ENCODE measurements around the gene TMEM59L. TPM values are rescaled to one million over a fixed set of nuclear protein-coding genes. Genes with fewer than 3 reads are reported as not detected.
"Not testable (repeated sequence)": the region's sequence is repeated elsewhere in the genome, so short reads cannot be mapped to it uniquely, and the experiment has no call there.

Gene TMEM59L
- total and polyA plus RNA-seq, 12 donors, result 0.89 to 14.5 (median 5.4) TPM

GRCh38 chr19:18591735-18592385 is 20.8 kb upstream of the TMEM59L start:
- peaks cover 10 to 40% of the 10 kb centered on the region in 2 donors for H3K4me1 ChIP-seq (replicated peaks in 1 of 2)
- no peak overlapping the region for H3K27ac ChIP-seq

GRCh38 chr19:18592732-18593131 is 19.9 kb upstream of the TMEM59L start:
- H3K9me3 ChIP-seq (replicated peaks in 1 of 3); H3K36me3 ChIP-seq (replicated peaks in 1 of 2); H3K27me3 ChIP-seq; H3K4me3 ChIP-seq; H3K27ac ChIP-seq: not testable (repeated sequence)
- WGBS, 4 donors, result 68 to 76% (median 71%) methylated on average over 4 to 5 of the region's 5 CpGs
- H3K4me1 ChIP-seq (replicated peaks in 1 of 2), result peaks cover 10 to 41% of the 10 kb centered on the region in 2 donors
- peak in 1 of 7 donors; percentile 41 for DNase-seq
- intact Hi-C loops (cut with DNase I), result loop anchor here (5.0 to 10.0 kb wide), 3 partner anchors 138 to 255 kb away; no protein-coding TSS in a partner anchor

More at GRCh38 chr19:18591735-18592385, 20.8 kb upstream of the TMEM59L start:
- intact Hi-C loops (cut with DNase I), result loop anchor here (5.0 to 10.0 kb wide), 3 partner anchors 137 to 255 kb away; no protein-coding TSS in a partner anchor
- H3K36me3 ChIP-seq (replicated peaks in 1 of 2), result peaks cover 0 to 4% of the 10 kb centered on the region in 2 donors
- no peak for TF ChIP-seq POLR2A (IDR thresholded peaks at IDR 0.05)
- TF ChIP-seq CTCF (IDR thresholded peaks at IDR 0.05), result no peak
- no peak for DNase-seq
- WGBS, 4 donors, result 94 to 96% (median 95%) methylated on average over 21 to 22 of the region's 22 CpGs
- H3K9me3 ChIP-seq (replicated peaks in 1 of 3), result no peaks in the 10 kb centered on the region
- H3K27me3 ChIP-seq, result no peaks in the 10 kb centered on the region
- H3K4me3 ChIP-seq, result no peak overlapping the region

GRCh38 chr19:18593367-18594095 is 19.1 kb upstream of the TMEM59L start:
- 35 to 43% (median 39%) methylated on average over 17 to 25 of the region's 25 CpGs for WGBS, 4 donors
- Histone ChIP-seq H3K36me3 (replicated peaks in 1 of 2) (peaks cover 0 to 4% of the 10 kb centered on the region in 2 donors), H3K4me1 (replicated peaks in 1 of 2) (peaks cover 10 to 33% of the 10 kb centered on the region in 2 donors), H3K27me3 (no peaks in the 10 kb centered on the region), H3K9me3 (replicated peaks in 1 of 3) (no peaks in the 10 kb centered on the region), H3K4me3 (peak overlapping the region in 1 of 4 donors; percentile 41), H3K27ac (peak overlapping the region in 1 of 5 donors; percentile 3)
- TF ChIP-seq CTCF (IDR thresholded peaks at IDR 0.05) (no peak), POLR2A (IDR thresholded peaks at IDR 0.05) (no peak)
- peak in 2 of 7 donors; percentile 45 to 64 for DNase-seq
- intact Hi-C loops (cut with DNase I), result loop anchor here (5.0 to 10.0 kb wide), 3 partner anchors 139 to 254 kb away; no protein-coding TSS in a partner anchor

GRCh38 chr19:18594096-18594823 is 18.4 kb upstream of the TMEM59L start:
- intact Hi-C loops (cut with DNase I), result loop anchor here (5.0 to 10.0 kb wide), 3 partner anchors 139 to 253 kb away; no protein-coding TSS in a partner anchor
- TF ChIP-seq POLR2A (IDR thresholded peaks at IDR 0.05) (no peak), CTCF (IDR thresholded peaks at IDR 0.05) (peak; percentile 36 to 91 (median 74))

More at GRCh38 chr19:18594096-18594823, 18.4 kb upstream of the TMEM59L start:
- peak; percentile 73 to 85 (median 76) for DNase-seq
- Histone ChIP-seq H3K27me3 (no peaks in the 10 kb centered on the region), H3K4me3 (peak overlapping the region in 1 of 4 donors; percentile 41), H3K36me3 (replicated peaks in 1 of 2) (peaks cover 0 to 4% of the 10 kb centered on the region in 2 donors), H3K9me3 (replicated peaks in 1 of 3) (no peaks in the 10 kb centered on the region), H3K4me1 (replicated peaks in 1 of 2) (peaks cover 6 to 30% of the 10 kb centered on the region in 2 donors), H3K27ac (peak overlapping the region in 2 of 5 donors; percentile 3 to 38)
- WGBS, 4 donors, result 1 to 6% (median 1%) methylated on average over 14 to 54 of the region's 54 CpGs

Data from adrenal gland (tissue), 12 donors.